Psoas muscle (tissue), 8 donors: Measurements from ENCODE around the gene CKM. TPM values are rescaled to one million over a fixed set of nuclear protein-coding genes. Genes with fewer than 3 reads are reported as not detected.
"Not testable (repeated sequence)": the region's sequence is repeated elsewhere in the genome, so short reads cannot be mapped to it uniquely, and the experiment has no call there.

Experiments used
- ATAC-seq, 4 donors: fragments of 200-7000 bp; cut with Tn5 transposase; one replicate each; pipeline ENCODE4 v1.9.1; 2020; ENCODE audit warnings: moderate library complexity in 3 of 4, mild to moderate bottlenecking in 2 of 4
- DNase-seq, 2 donors: peaks; one replicate each; pipeline ENCODE4 v3.0.0-alpha.2; 2020
- H3K27ac ChIP-seq: fragments of 200-600 bp; one replicate; pipeline ENCODE4 v1.8.0; 2022
- H3K27me3 ChIP-seq, 3 donors: fragments of 200-600 bp in 1 of 3; one replicate each; pipeline versions ENCODE4 v1.6.1 to v1.8.0; 2013 to 2022; ENCODE audit warnings: low read length in 2 of 3, mild to moderate bottlenecking in 2 of 3, moderate library complexity in 1 of 3; ENCODE audit not compliant: insufficient read depth in 3 of 3
- H3K36me3 ChIP-seq, 2 donors: fragments of 200-600 bp in 1 of 2; one replicate each; pipeline versions ENCODE4 v1.6.1 to v1.8.0; 2013 to 2022; ENCODE audit warnings: low read depth in 1 of 2, mild to moderate bottlenecking in 1 of 2, moderate library complexity in 1 of 2; ENCODE audit not compliant: insufficient read depth in 1 of 2
- H3K4me1 ChIP-seq: fragments of 200-600 bp; one replicate; pipeline ENCODE4 v1.8.0; 2022
- H3K4me3 ChIP-seq: fragments of 200-600 bp; one replicate; pipeline ENCODE4 v1.8.0; 2022; ENCODE audit warnings: mild to moderate bottlenecking
- H3K9me3 ChIP-seq: fragments of 200-600 bp; one replicate; pipeline ENCODE4 v1.8.0; 2022
- WGBS, 3 donors: extraction: QIAGEN DNeasy Blood & Tissue Kit; methylation state at CpG; one replicate each; pipeline versions ENCODE4 v1.1.6 to v1.1.7; 2013; 5-methylcytosine and 5-hydroxymethylcytosine counted together
- intact Hi-C, 2 donors: fragments of 100-400 bp; cut with DNase I; formaldehyde crosslinking; loops; one replicate each; pipeline versions ENCODE4 v1.11.0 to v1.14.2; 2022
- polyA plus RNA-seq, 3 donors: library from polyadenylated mRNA; stranded (reverse); fragments of 200-250 nt; gene quantifications; one replicate each; pipeline ENCODE4 v1.2.3, GENCODE V29; 2013
- total RNA-seq, 4 donors: library from RNA; stranded (reverse); fragmentation: NEBNext Ultra II Directional in 2 of 4; extraction: Animal tissue kit (Norgen Biotek cat#: 25700) in 2 of 4; gene quantifications; one replicate each; pipeline versions ENCODE4 v1.2.1 to v1.2.4, GENCODE V29; 2021 to 2023
- TF ChIP-seq, protein P1 (sequence below): fragments of 200-600 bp; IDR thresholded peaks from one replicate; pipeline ENCODE4 v1.8.0; 2022; ENCODE audit warnings: antibody characterized with exemption
- donor health status: healthy with polysubstance abuse.
- donor health status: DM: no; HTN: no; CAD: no; lungs with moderate emphysema.
- donor health status: Bipolar disorder and iron deficiency.
- donor health status: healthy.
- donor health status: DM: yes; HTN: yes; CAD: no.
- donor health status: DM: no; HTN: no; CAD: no.
- donor health status: DM: no; HTN: no; CAD: no.
- donor health status: DM: yes; HTN: yes; CAD: no.

Gene CKM
- total and polyA plus RNA-seq, 7 donors: 9,503 to 23,818 (median 15,775) TPM

DNA sequence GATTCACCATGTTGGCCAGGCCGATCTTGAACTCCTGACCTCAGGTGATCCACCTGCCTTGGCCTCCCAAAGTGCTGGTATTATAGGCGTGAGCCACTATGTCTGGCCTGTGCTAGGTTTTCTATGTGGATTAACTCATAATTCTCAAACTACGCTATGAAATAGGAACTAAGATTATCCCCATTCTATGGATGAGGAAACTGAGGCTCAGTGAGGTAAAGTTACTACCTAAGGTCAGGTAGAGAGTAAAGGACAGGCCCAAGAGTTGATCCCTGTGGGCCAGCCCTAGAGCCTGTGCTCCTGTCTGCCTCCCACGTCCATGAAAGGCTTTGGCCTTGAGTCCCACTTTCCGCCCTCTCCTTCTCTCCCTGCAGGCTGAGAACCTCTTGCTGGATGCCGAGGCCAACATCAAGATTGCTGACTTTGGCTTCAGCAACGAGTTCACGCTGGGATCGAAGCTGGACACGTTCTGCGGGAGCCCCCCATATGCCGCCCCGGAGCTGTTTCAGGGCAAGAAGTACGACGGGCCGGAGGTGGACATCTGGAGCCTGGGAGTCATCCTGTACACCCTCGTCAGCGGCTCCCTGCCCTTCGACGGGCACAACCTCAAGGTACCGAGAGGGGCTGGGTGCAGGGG lies 51.5 kb downstream of the CKM start:
- WGBS, 3 donors: 85 to 86% (median 85%) methylated on average over 21 of the region's 21 CpGs
- DNase-seq: no peak
- Histone ChIP-seq H3K4me3 (no peak overlapping the region), H3K4me1 (no peaks in the 10 kb centered on the region), H3K36me3 (peaks cover 0 to 80% of the 10 kb centered on the region in 2 donors), H3K9me3 (no peaks in the 10 kb centered on the region), H3K27ac (no peak overlapping the region), H3K27me3 (no peaks in the 10 kb centered on the region)
- intact Hi-C loops: no loop called here
- ATAC-seq: no peak
- TF ChIP-seq, protein P1, sequence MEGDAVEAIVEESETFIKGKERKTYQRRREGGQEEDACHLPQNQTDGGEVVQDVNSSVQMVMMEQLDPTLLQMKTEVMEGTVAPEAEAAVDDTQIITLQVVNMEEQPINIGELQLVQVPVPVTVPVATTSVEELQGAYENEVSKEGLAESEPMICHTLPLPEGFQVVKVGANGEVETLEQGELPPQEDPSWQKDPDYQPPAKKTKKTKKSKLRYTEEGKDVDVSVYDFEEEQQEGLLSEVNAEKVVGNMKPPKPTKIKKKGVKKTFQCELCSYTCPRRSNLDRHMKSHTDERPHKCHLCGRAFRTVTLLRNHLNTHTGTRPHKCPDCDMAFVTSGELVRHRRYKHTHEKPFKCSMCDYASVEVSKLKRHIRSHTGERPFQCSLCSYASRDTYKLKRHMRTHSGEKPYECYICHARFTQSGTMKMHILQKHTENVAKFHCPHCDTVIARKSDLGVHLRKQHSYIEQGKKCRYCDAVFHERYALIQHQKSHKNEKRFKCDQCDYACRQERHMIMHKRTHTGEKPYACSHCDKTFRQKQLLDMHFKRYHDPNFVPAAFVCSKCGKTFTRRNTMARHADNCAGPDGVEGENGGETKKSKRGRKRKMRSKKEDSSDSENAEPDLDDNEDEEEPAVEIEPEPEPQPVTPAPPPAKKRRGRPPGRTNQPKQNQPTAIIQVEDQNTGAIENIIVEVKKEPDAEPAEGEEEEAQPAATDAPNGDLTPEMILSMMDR: no peak

DNA sequence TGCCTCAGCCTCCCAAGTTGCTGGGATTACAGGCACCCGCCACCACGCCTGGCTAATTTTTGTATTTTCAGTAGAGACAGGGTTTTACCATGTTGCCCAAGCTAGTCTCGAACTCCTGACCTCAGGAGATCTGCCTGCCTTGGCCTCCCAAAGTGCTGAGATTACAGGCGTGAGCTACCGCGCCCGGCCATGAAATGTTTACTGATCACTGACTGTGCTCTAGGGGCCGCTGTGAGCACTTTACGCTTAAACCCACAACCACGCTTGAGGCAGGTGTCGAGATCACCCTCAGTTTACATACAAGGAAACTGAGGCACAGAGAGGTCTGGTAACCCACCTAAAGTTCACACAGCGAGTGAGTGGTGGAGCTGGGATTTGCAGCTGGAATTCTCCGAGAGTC lies 52.7 kb downstream of the CKM start:
- H3K36me3 ChIP-seq: peaks cover 0 to 75% of the 10 kb centered on the region in 2 donors
- WGBS, 3 donors: 94 to 98% (median 94%) methylated on average over 13 of the region's 13 CpGs
- intact Hi-C loops: not testable (repeated sequence)

GRCh38 chr19:45267296-45267695 lies 55.4 kb downstream of the CKM start:
- no peak overlapping the region for H3K27ac ChIP-seq
- no peak overlapping the region for H3K4me3 ChIP-seq
- 91 to 93% (median 92%) methylated on average over 12 of the region's 12 CpGs for WGBS, 3 donors
- no peaks in the 10 kb centered on the region for H3K4me1 ChIP-seq
- peaks cover 0 to 52% of the 10 kb centered on the region in 2 donors for H3K36me3 ChIP-seq
- TF ChIP-seq, protein P1: no peak
- no peak for DNase-seq
- intact Hi-C loops: no loop called here
- ATAC-seq: no peak
- H3K27me3 ChIP-seq: no peaks in the 10 kb centered on the region
- no peaks in the 10 kb centered on the region for H3K9me3 ChIP-seq

More for the DNA sequence above, 52.7 kb downstream of the CKM start:
- not testable (repeated sequence) for DNase-seq, H3K4me3 ChIP-seq, ATAC-seq, H3K27ac ChIP-seq, H3K4me1 ChIP-seq, H3K9me3 ChIP-seq, H3K27me3 ChIP-seq

- Histone ChIP-seq H3K9me3 (no peaks in the 10 kb centered on the region), H3K27ac (no peak overlapping the region), H3K4me3 (no peak overlapping the region), H3K4me1 (no peaks in the 10 kb centered on the region), H3K27me3 (no peaks in the 10 kb centered on the region), H3K36me3 (peaks cover 0 to 42% of the 10 kb centered on the region in 2 donors)
- ATAC-seq (no peak), DNase-seq (no peak)
- intact Hi-C loops: no loop called here
- TF ChIP-seq, protein P1: no peak
- 93 to 95% (median 93%) methylated on average over 5 of the region's 5 CpGs for WGBS, 3 donors
Observed at GRCh38 chr19:45265375-45265774, 57.3 kb downstream of the CKM start.

DNA sequence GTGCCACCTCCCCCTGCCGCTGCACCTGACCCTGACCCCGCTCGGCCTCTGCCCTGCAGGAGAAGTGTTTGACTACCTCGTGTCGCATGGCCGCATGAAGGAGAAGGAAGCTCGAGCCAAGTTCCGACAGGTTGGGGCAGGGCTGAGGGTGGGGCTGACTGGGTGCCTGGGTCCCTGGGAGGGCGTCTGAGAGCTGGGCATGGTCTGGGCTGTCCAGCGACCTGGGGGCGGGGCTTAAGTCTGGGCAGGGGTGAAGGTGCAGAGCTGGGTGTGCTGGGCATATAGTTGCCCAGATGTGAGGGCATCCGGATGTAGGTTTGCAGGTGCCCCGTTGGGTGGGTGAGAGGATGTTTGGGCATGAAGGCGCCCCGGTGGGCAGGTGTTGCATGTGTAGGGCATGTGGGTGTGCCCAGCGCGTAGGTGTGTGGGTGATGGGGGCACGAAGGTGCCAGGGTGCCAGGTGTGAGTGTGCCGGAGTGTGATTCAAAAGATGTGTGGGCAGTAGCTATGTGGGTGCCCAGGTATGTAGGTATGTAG lies 57.8 kb downstream of the CKM start:
- intact Hi-C loops: no loop called here
- no peaks in the 10 kb centered on the region for H3K9me3 ChIP-seq
- no peak overlapping the region for H3K4me3 ChIP-seq
- no peaks in the 10 kb centered on the region for H3K27me3 ChIP-seq
- peak in 1 of 4 donors; percentile 23 for ATAC-seq
- no peak for DNase-seq
- 91 to 95% (median 94%) methylated on average over 19 of the region's 19 CpGs for WGBS, 3 donors
- TF ChIP-seq, protein P1: no peak
- no peak overlapping the region for H3K27ac ChIP-seq
- peaks cover 0 to 37% of the 10 kb centered on the region in 2 donors for H3K36me3 ChIP-seq
- H3K4me1 ChIP-seq: no peaks in the 10 kb centered on the region
